ENCODE measurements around the gene EYS. TPM values are rescaled to one million over a fixed set of nuclear protein-coding genes. Genes with fewer than 3 reads are reported as not detected.

EYS gene
- total and polyA plus RNA-seq, 2 experiments from 2014 or later: 0.04 TPM; not detected in 1

GRCh38 chr6:65000815-65001214, 706.2 kb downstream of the EYS start:
- 67% methylated on average over 7 of the region's 7 CpGs for WGBS, 2 experiments (ENCODE audit: low coverage in 1 of 2, low lambda C conversion rate in 2 of 2, missing lambda C conversion rate in 2 of 2)
- Histone ChIP-seq H3K36me3 (ENCODE audit: low read depth) (no peaks in the 10 kb centered on the region), H3K9ac (no peak overlapping the region), H3K9me2 (ENCODE audit: insufficient read depth) (no peaks in the 10 kb centered on the region), H3K9me3 (ENCODE audit: low read depth) (no peaks in the 10 kb centered on the region), H3K4me1 (ENCODE audit: insufficient read depth) (no peaks in the 10 kb centered on the region), H3K4me2 (ENCODE audit: unreplicated experiment) (no peak overlapping the region), H3K79me2 (ENCODE audit: insufficient read depth) (no peaks in the 10 kb centered on the region), H3F3A (ENCODE audit: insufficient read depth) (no peaks in the 10 kb centered on the region), H3K27me3 (replicated peaks; ENCODE audit: insufficient read depth) (no peaks in the 10 kb centered on the region), H3K27ac (no peak overlapping the region), H2AFZ (no peak overlapping the region), H4K20me1 (ENCODE audit: insufficient read depth) (no peaks in the 10 kb centered on the region), H3K4me3 (no peak overlapping the region)
- DNase-seq: no peak
- no peak for TF ChIP-seq EZH2 (IDR thresholded peaks at IDR 0.05; ENCODE audit: insufficient read depth, poor library complexity, severe bottlenecking)
- no peak for TF ChIP-seq EZH2phosphoT487 (IDR thresholded peaks at IDR 0.05; ENCODE audit: insufficient read depth, low read depth)
- in situ Hi-C loops (cut with MboI): no loop called here

- Histone ChIP-seq H3F3A (ENCODE audit: insufficient read depth) (no peaks in the 10 kb centered on the region), H3K36me3 (ENCODE audit: low read depth) (no peaks in the 10 kb centered on the region), H3K9ac (no peak overlapping the region), H3K4me1 (ENCODE audit: insufficient read depth) (no peaks in the 10 kb centered on the region), H2AFZ (no peak overlapping the region), H3K27me3 (replicated peaks; ENCODE audit: insufficient read depth) (no peaks in the 10 kb centered on the region), H3K79me2 (ENCODE audit: insufficient read depth) (no peaks in the 10 kb centered on the region), H3K4me2 (ENCODE audit: unreplicated experiment) (no peak overlapping the region), H4K20me1 (ENCODE audit: insufficient read depth) (no peaks in the 10 kb centered on the region), H3K27ac (no peak overlapping the region), H3K9me3 (ENCODE audit: low read depth) (no peaks in the 10 kb centered on the region), H3K4me3 (no peak overlapping the region), H3K9me2 (ENCODE audit: insufficient read depth) (no peaks in the 10 kb centered on the region)
- no peak for TF ChIP-seq EZH2 (IDR thresholded peaks at IDR 0.05; ENCODE audit: insufficient read depth, poor library complexity, severe bottlenecking)
- no peak for TF ChIP-seq EZH2phosphoT487 (IDR thresholded peaks at IDR 0.05; ENCODE audit: insufficient read depth, low read depth)
- DNase-seq: no peak
- in situ Hi-C loops (cut with MboI): no loop called here
These were observed 708.8 kb downstream of the EYS start for GRCh38 chr6:64998204-64998603.

GRCh38 chr6:64996301-64996700, 710.7 kb downstream of the EYS start:
- no peak overlapping the region for H3K27ac ChIP-seq
- H3F3A ChIP-seq (ENCODE audit: insufficient read depth): no peaks in the 10 kb centered on the region
- TF ChIP-seq EZH2 (IDR thresholded peaks at IDR 0.05; ENCODE audit: insufficient read depth, poor library complexity, severe bottlenecking): no peak
- no peak for TF ChIP-seq EZH2phosphoT487 (IDR thresholded peaks at IDR 0.05; ENCODE audit: insufficient read depth, low read depth)
- in situ Hi-C loops (cut with MboI): no loop called here
- H3K36me3 ChIP-seq (ENCODE audit: low read depth): no peaks in the 10 kb centered on the region
- 43 to 51% methylated on average over 4 of the region's 4 CpGs for WGBS, 2 experiments (ENCODE audit: low coverage in 1 of 2, low lambda C conversion rate in 2 of 2, missing lambda C conversion rate in 2 of 2)
- no peaks in the 10 kb centered on the region for H3K4me1 ChIP-seq (ENCODE audit: insufficient read depth)
- no peak overlapping the region for H2AFZ ChIP-seq
- H3K79me2 ChIP-seq (ENCODE audit: insufficient read depth): no peaks in the 10 kb centered on the region
- no peak overlapping the region for H3K4me2 ChIP-seq (ENCODE audit: unreplicated experiment)
- H4K20me1 ChIP-seq (ENCODE audit: insufficient read depth): no peaks in the 10 kb centered on the region
- no peak overlapping the region for H3K4me3 ChIP-seq
- no peaks in the 10 kb centered on the region for H3K9me3 ChIP-seq (ENCODE audit: low read depth)
- H3K9me2 ChIP-seq (ENCODE audit: insufficient read depth): no peaks in the 10 kb centered on the region
- no peaks in the 10 kb centered on the region for H3K27me3 ChIP-seq (replicated peaks; ENCODE audit: insufficient read depth)
- DNase-seq: no peak
- no peak overlapping the region for H3K9ac ChIP-seq

- no peaks in the 10 kb centered on the region for H3K36me3 ChIP-seq (ENCODE audit: low read depth)
- TF ChIP-seq EZH2phosphoT487 (IDR thresholded peaks at IDR 0.05; ENCODE audit: insufficient read depth, low read depth) (no peak), EZH2 (IDR thresholded peaks at IDR 0.05; ENCODE audit: insufficient read depth, poor library complexity, severe bottlenecking) (no peak)
- no peaks in the 10 kb centered on the region for H3K9me3 ChIP-seq (ENCODE audit: low read depth)
- H3K4me2 ChIP-seq (ENCODE audit: unreplicated experiment): no peak overlapping the region
- in situ Hi-C loops (cut with MboI): no loop called here
- H3K9me2 ChIP-seq (ENCODE audit: insufficient read depth): no peaks in the 10 kb centered on the region
- no peaks in the 10 kb centered on the region for H4K20me1 ChIP-seq (ENCODE audit: insufficient read depth)
- no peaks in the 10 kb centered on the region for H3K27me3 ChIP-seq (replicated peaks; ENCODE audit: insufficient read depth)
- H3K9ac ChIP-seq: no peak overlapping the region
- no peak overlapping the region for H2AFZ ChIP-seq
- no peaks in the 10 kb centered on the region for H3K79me2 ChIP-seq (ENCODE audit: insufficient read depth)
- H3K4me1 ChIP-seq (ENCODE audit: insufficient read depth): no peaks in the 10 kb centered on the region
- no peak overlapping the region for H3K27ac ChIP-seq
- no peaks in the 10 kb centered on the region for H3F3A ChIP-seq (ENCODE audit: insufficient read depth)
- no peak for DNase-seq
- no peak overlapping the region for H3K4me3 ChIP-seq
These were observed 716.2 kb downstream of the EYS start for GRCh38 chr6:64990652-64991304.

- H3K27ac ChIP-seq: no peak overlapping the region
- H3K4me2 ChIP-seq (ENCODE audit: unreplicated experiment): no peak overlapping the region
- H3K4me1 ChIP-seq (ENCODE audit: insufficient read depth): no peaks in the 10 kb centered on the region
- 12 to 15% methylated on average over 2 of the region's 2 CpGs for WGBS, 2 experiments (ENCODE audit: low coverage in 1 of 2, low lambda C conversion rate in 2 of 2, missing lambda C conversion rate in 2 of 2)
- in situ Hi-C loops (cut with MboI): no loop called here
- no peaks in the 10 kb centered on the region for H4K20me1 ChIP-seq (ENCODE audit: insufficient read depth)
- H3F3A ChIP-seq (ENCODE audit: insufficient read depth): no peaks in the 10 kb centered on the region
- H3K36me3 ChIP-seq (ENCODE audit: low read depth): no peaks in the 10 kb centered on the region
- no peak overlapping the region for H3K9ac ChIP-seq
- H3K9me2 ChIP-seq (ENCODE audit: insufficient read depth): no peaks in the 10 kb centered on the region
- H3K4me3 ChIP-seq: no peak overlapping the region
- no peak overlapping the region for H2AFZ ChIP-seq
- DNase-seq: no peak
- H3K79me2 ChIP-seq (ENCODE audit: insufficient read depth): no peaks in the 10 kb centered on the region
- no peaks in the 10 kb centered on the region for H3K9me3 ChIP-seq (ENCODE audit: low read depth)
- no peaks in the 10 kb centered on the region for H3K27me3 ChIP-seq (replicated peaks; ENCODE audit: insufficient read depth)
- no peak for TF ChIP-seq EZH2phosphoT487 (IDR thresholded peaks at IDR 0.05; ENCODE audit: insufficient read depth, low read depth)
- TF ChIP-seq EZH2 (IDR thresholded peaks at IDR 0.05; ENCODE audit: insufficient read depth, poor library complexity, severe bottlenecking): no peak
These were observed 718.9 kb downstream of the EYS start for GRCh38 chr6:64988148-64988547.

Measured in GM23248 (cell line).